HG03571 (cell line): ENCODE results near the gene HTN1.
"Not testable (repeated sequence)": the region's sequence is repeated elsewhere in the genome, so short reads cannot be mapped to it uniquely, and the experiment has no call there.

Experiments used
- ATAC-seq: cut with Tn5 transposase; IDR thresholded peaks from one replicate; pipeline ENCODE4 v1.9.1; 2021; ENCODE audit not compliant: unreplicated experiment

The HTN1 gene

DNA sequence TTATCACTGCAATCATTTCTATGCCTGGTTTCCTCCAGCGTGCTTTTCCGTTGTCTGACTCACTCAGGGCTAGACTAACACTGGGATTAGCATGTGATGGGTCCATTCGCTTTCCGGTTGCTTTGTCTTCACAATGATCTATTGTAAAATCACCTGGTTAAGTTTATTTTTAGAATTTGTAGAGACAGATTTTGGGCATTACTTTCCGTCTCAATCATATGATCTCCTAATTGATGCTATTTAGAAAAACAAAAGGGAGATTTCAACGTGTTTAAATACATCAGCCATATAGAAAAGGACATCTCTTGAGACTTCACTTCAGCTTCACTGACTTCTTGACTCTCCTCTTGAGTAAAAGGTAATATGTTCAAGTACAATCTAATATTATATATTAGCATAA, at the start of gene HTN1:
HTN1 (plus strand) TSS at position 301 of the 400 bp plus-strand sequence. CDS start 2,639 bp downstream, outside the sequence.
- ATAC-seq: not testable (repeated sequence)

DNA sequence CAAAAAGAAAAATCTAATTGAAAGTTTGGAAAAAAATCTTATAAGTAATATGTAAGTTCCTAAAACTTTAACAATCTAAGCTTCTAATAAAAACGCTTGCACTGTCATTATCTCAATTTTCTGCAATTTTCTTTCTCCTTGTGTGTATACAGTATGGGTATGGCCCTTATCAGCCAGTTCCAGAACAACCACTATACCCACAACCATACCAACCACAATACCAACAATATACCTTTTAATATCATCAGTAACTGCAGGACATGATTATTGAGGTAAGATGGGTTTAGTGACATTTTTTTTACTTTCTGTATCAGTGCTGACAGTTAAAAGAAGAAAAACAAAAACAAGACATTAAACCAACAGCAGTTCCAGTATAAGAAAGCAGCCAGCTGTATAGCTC, 49.5 kb upstream of the HTN1 start:
- no peak for ATAC-seq

- ATAC-seq: no peak
These were observed 47.7 kb upstream of the HTN1 start for GRCh38 chr4:70002507-70002906.

- no peak for ATAC-seq
These were observed 41.5 kb upstream of the HTN1 start for GRCh38 chr4:70008771-70009170.

DNA sequence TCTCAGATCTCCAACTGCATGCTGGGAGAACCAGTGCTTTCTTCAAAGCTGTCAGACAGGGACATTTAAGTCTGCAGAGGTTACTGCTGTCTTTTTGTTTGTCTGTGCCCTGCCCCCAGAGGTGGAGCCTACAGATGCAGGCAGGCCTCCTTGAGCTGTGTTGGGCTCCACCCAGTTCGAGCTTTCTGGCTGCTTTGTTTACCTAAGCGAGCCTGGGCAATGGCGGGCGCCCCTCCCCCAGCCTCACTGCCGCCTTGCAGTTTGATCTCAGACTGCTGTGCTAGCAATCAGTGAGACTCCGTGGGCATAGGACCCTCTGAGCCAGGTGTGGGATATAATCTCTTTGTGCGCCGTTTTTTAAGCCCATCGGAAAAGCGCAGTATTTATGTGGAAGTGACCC, 31.2 kb upstream of the HTN1 start:
- not testable (repeated sequence) for ATAC-seq

DNA sequence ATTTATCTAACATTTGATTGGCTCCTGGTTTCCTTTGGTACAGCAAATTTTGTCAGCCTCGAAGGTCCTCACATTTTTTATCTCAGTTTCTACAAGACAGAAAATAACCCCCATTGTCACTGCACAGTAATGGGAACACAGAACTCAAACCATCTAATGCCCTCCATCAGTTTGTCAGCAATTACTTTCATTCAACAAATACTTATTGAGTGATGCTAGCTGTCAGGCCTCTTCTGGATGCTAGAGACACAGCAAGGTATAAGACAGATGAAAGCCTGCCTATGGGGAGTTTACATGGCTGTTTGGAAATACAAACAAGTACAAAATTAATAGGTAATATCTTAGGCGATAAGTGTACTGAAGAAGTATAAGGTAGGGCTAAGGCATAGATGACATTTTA, 27.0 kb upstream of the HTN1 start:
- ATAC-seq: no peak

DNA sequence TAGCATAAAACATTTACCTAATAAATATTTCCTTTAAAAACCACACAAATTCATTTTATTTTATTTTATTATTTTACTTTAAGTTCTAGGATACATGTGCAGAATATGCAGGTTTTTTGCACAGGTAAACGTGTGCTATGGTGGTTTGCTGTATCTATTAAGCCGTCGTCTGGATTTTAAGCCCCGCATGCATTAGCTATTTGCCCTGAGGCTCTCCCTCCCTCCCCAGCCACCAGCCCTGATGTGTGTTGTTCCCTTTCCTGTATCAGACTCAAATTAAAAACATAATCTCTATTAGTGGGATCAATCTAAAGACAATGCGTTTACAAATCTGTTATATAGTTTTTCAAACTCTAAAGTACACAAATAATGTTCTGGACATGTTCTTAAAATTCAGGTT, 23.2 kb upstream of the HTN1 start:
- no peak for ATAC-seq

DNA sequence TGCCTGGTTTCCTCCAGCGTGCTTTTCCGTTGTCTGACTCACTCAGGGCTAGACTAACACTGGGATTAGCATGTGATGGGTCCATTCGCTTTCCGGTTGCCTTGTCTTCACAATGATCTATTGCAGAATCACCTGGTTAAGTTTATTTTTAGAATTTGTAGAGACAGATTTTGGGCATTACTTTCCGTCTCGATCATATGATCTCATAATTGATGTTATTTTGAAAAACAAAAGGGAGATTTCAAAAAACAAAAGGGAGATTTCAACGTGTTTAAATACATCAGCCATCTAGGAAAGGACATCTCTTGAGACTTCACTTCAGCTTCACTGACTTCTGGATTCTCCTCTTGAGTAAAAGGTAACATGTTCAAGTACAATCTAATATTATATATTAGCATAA, 22.1 kb upstream of the HTN1 start, which contains the start of gene HTN3:
HTN3 (plus strand) TSS at position 301 of the 400 bp plus-strand sequence. CDS start 2,282 bp downstream, outside the sequence.
- not testable (repeated sequence) for ATAC-seq

- ATAC-seq: not testable (repeated sequence)
These were observed 12.7 kb upstream of the HTN1 start for GRCh38 chr4:70037559-70037958.

DNA sequence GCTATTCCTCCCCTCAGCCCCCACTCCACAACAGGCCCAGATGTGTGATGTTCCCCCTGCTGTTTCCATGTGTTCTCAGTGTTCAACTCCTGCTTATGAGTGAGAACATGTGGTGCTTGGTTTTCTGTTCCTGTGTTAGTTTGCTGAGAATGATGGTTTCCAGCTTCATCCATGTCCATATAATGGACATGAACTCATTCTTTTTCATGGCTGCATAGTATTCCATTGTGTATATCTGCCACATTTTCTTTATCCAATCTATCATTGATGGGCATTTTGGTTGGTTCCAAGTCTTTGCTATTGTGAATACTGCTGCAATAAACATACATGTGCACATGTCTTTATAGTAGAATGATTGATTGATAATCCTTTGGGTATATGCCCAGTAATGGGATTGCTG, 10.3 kb upstream of the HTN1 start:
- ATAC-seq: not testable (repeated sequence)

DNA sequence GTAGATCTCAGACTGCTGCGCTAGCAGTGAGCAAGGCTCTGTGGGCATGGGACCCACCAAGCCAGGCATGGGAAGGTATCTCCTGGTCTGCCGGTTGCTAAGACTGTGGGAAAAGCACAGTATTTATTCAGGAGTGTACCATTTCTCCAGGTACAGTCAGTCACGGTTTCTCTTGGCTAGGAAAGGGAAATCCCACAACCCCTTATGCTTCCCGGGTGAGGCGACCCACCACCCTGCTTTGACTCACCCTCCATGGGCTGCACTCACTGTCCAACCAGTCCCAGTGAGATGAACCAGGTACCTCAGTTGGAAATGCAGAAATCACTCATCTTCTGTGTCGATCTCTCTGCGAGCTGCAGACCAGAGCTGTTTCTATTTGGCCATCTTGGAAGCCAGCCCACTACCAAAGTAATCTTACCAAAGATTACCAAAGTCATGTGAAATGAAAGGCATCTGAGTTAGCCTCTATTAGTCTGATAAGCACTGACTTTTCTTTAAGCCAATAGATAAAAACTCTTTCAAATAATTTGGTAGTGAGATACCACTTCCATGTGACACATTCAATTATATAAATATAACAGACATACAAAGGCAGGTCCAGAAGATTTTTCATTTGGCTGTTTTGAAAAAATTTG, 8.5 kb upstream of the HTN1 start:
- no peak for ATAC-seq

DNA sequence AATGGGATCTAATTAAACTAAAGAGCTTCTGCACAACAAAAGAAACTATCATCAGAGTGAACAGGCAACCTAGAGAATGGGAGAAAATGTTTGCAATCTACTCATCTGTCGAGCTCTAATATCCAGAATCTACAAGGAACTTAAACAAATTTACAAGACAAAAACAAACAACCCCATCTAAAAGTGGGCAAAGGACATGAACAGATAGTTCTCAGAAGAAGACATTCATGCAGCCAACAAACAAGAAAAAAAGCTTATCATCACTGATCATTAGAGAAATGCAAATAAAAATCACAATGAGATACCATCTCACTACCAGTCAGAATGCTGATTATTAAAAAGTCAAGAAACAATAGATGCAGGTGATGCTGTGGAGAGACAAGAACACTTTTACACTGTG, 6.3 kb downstream of the HTN1 start:
- not testable (repeated sequence) for ATAC-seq

GRCh38 chr4:70057651-70058050, 7.4 kb downstream of the HTN1 start:
- no peak for ATAC-seq

GRCh38 chr4:70059149-70059548, 8.9 kb downstream of the HTN1 start:
- no peak for ATAC-seq

DNA sequence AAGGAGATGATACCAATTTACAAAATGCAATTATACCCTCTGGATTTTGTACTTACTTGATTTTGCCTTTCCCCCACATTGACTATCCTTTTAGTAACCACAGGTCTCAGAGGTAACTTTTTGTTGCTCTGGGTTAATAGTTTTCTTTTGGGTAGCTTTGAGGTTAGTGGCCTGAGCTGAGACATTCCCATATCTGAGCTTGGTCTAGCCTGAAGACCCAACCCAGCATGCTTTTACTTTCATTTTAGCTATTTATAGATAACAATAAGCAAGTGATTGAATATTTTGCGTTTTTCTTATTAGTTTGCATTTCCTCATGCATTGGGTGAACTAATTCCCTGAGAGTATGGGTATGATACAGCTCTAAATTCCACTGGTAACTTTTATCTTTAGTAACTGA, 11.8 kb downstream of the HTN1 start:
- ATAC-seq: peak; percentile 96

DNA sequence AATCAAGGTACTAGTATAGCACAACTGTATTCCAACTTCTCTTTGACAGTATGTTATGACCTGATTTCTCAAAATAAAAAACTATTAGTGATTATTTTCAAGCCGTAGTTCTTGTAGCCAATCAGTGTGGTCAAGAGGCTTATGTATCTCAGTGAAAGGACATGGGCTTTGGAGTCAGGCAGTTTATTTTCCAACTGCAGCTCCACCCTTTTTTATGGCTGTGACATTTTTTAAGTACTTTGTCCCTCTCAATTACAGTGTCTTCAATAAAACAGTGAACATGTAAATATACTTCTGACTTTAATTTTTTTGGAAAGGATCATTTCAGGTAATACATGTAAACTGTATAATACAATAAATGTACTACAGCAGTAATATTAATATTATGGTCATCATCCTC, 30.0 kb downstream of the HTN1 start:
- ATAC-seq: no peak

DNA sequence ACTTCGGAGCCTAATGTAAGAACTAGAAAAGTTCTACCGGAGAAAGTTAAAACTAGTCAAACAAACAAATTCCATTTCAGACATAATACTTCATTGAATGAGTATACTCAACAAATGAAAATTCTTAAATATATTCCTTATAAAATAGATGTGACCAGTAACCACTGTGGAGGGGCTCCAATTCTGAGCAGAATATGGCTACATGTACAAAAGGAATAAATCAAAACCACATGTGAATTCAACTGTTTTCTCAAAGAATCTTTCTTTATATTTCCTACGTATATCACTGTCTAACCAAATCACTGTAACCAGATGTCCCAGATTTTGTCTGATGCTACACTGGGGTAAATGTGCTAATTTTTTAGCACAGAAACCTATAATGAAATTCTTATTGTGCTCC, 49.0 kb downstream of the HTN1 start:
- ATAC-seq: no peak
